Activated T-cell treated with anti-CD3 and anti-CD28 coated beads, Interleukin-2, amount 50 U/mL, for 4 hours (primary cell): ENCODE data around the gene AARSD1. TPM values are rescaled to one million over a fixed set of nuclear protein-coding genes. Genes with fewer than 3 reads are reported as not detected.
"Not testable (repeated sequence)": the region's sequence is repeated elsewhere in the genome, so short reads cannot be mapped to it uniquely, and the experiment has no call there.

ENCODE experiments used
- ATAC-seq, 2 donors: fragments of 200-7000 bp; cut with Tn5 transposase; one replicate each; pipeline ENCODE4 v1.10.0; 2021
- DNase-seq: peaks from one replicate; pipeline ENCODE4 v3.0.0-alpha.2; 2020
- H3K27me3 Mint-ChIP-seq: one replicate; pipeline ENCODE4 v1.8.0; 2021; ENCODE audit warnings: low read depth, mixed read lengths
- H3K36me3 Mint-ChIP-seq: one replicate; pipeline ENCODE4 v1.8.0; 2022; ENCODE audit warnings: mixed read lengths; ENCODE audit not compliant: insufficient read depth
- H3K4me1 Mint-ChIP-seq: one replicate; pipeline ENCODE4 v1.8.0; 2021; ENCODE audit warnings: low read depth, mixed read lengths
- H3K4me3 Mint-ChIP-seq: one replicate; pipeline ENCODE4 v1.8.0; 2021; ENCODE audit warnings: mild to moderate bottlenecking, moderate library complexity, mixed read lengths
- H3K9me3 Mint-ChIP-seq: one replicate; pipeline ENCODE4 v1.8.0; 2021; ENCODE audit warnings: mixed read lengths
- total RNA-seq, 3 donors: library from RNA; stranded (reverse); gene quantifications; one replicate each; pipeline ENCODE4 v1.2.1, GENCODE V29; 2021

Gene AARSD1
- total RNA-seq, 3 donors from 2014 or later: 130 to 159 (median 141) TPM

DNA sequence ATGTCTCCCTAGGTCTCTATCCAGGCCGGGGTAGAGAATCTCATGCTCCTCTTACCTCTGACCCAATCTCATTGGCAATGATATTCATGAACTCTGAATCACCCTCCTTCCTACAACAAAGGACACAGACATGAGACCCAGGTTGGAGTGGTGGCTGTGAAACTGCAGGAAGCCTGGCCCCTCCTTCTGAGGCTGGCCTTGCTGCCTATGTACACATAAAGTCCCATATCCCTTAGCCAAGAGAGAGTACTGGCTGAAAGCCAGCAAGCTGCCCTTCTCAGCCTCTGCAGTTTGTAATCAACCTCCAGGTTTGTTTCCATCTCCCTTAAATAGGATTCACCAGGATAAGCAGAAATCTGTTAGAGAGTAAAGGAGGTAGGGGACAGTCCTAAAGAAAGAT is 10.6 kb downstream of the AARSD1 start:
- DNase-seq: no peak
- no peak overlapping the region for H3K4me3 Mint-ChIP-seq
- no peaks in the 10 kb centered on the region for H3K27me3 Mint-ChIP-seq
- no peaks in the 10 kb centered on the region for H3K9me3 Mint-ChIP-seq
- peaks cover 1% of the 10 kb centered on the region for H3K4me1 Mint-ChIP-seq
- peaks cover 48% of the 10 kb centered on the region for H3K36me3 Mint-ChIP-seq
- no peak for ATAC-seq

DNA sequence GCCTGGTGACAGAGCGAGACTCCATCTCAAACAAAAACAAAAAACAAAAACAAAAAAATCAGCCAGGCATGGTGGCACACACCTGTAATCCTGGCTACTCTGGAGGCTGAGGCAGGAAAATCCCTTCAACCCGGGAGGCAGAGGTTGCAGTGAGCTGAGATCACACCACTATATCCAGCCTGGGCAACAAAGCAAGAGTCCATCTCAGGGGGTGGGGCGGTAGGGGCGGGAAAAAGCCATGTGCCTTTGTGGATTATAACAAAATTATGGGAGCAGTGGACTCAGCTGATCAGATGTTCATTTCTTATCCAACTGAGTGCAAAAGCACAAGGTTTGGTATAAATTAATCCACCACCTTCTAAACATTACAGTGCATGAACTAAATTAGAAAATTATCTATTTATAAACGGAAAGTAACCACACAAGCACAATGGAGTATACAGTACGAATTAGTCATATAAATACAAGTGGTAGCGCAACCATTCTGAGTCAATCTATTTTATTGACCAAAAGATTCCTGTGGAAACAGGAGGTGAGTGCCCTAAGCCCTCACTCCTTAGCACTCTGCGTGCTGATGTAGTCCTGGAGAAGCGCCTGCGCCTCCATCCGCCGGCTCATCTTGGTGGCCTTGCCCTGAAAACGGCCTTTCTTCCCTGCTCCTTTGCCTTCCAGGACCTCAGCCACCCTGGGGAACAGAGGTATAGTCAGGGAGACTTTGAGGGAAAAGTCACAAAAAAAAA is 14.0 kb downstream of the AARSD1 start:
- no peaks in the 10 kb centered on the region for H3K27me3 Mint-ChIP-seq
- no peaks in the 10 kb centered on the region for H3K9me3 Mint-ChIP-seq
- H3K4me1 Mint-ChIP-seq: no peaks in the 10 kb centered on the region
- no peak overlapping the region for H3K4me3 Mint-ChIP-seq
- peaks cover 38% of the 10 kb centered on the region for H3K36me3 Mint-ChIP-seq
- DNase-seq: no peak
- no peak for ATAC-seq

DNA sequence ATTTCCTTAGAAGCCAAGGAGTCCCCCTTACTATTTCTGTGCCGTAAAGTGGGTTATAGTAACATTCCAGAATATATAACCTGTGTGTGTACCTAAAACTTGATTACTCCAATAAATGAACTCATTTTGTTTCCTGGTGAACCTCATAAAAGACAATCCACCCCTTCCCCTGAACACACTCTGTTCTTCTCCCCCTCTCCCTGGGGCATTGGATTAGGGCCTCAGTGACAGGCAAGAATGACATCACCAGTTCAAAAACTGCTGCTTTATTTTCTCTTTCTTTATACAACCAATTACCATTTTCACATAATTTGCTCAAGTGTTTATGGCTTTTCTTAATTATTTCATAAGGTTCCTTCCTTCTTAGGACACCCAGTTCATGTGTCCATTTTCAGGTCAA is 17.4 kb downstream of the AARSD1 start:
- Mint-ChIP-seq H3K4me1 (no peaks in the 10 kb centered on the region), H3K36me3 (peaks cover 20% of the 10 kb centered on the region), H3K4me3 (no peak overlapping the region), H3K9me3 (no peaks in the 10 kb centered on the region), H3K27me3 (no peaks in the 10 kb centered on the region)
- no peak for ATAC-seq
- DNase-seq: no peak

DNA sequence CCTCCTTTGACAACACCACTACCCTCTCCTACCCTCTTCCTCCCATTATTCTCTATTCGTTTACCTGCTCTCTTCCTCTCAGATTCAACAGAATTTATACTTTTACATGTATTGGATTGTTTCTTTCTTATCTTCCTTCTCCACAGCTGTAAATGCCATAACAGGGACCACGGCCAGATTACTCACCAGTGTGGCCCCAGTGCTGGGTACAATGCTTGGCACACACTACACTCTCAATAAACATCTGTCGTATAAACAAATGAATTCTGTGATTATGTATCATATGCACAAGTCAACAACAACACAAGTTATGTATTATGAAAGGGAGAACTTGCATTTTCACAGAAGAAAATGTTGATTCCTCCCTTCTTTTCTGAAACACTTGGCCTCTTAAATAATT is 20.0 kb downstream of the AARSD1 start:
- Mint-ChIP-seq H3K9me3 (no peaks in the 10 kb centered on the region), H3K4me1 (no peaks in the 10 kb centered on the region), H3K36me3 (peaks cover 8% of the 10 kb centered on the region), H3K27me3 (peaks cover 4% of the 10 kb centered on the region), H3K4me3 (no peak overlapping the region)
- no peak for ATAC-seq
- DNase-seq: no peak

DNA sequence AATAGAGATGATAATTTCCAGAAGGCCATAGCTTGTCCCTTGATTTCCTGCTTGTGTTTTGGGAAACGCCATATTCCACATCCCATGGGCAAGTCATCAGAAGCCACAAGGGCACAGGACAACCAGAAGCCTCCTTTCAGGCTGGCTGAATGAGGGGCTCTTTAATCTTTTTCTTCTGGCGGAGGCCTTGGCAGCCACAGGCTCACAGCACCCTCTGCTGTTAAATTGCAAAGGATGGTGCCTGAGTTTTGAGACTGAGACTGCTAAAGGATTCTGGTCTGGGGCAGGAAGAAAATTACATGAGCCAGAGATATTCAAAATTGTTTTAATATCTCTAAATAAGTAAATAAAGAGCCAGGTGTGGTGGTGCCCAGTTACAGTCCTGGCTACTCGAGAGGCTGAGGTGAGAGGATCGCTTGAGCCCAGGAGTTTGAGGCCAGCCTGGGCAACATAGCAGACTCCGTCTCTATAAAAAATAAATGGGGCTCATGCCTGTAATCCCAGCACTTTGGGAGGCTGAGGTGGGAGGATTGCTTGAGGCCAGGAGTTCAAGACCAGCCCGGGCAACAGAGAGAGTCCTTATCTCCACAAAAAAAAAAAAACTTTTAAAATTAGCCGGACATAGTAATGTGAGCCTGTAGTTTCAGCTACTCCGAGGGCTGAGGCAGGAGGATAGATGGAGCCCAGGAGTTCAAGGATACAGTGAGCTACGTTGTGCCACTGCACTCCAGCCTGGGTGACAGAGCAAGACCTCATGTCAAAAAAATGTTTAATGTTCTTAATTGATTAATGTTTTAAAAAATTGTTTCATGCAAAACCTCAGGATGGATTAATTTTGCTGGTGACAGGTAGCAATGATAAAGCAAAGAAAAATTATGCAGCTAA is 26.3 kb downstream of the AARSD1 start:
- H3K36me3 Mint-ChIP-seq: no peaks in the 10 kb centered on the region
- no peak overlapping the region for H3K4me3 Mint-ChIP-seq
- no peaks in the 10 kb centered on the region for H3K9me3 Mint-ChIP-seq
- ATAC-seq (peak; percentile 65 to 67), DNase-seq (peak; percentile 17)
- H3K4me1 Mint-ChIP-seq: no peaks in the 10 kb centered on the region
- peaks cover 11% of the 10 kb centered on the region for H3K27me3 Mint-ChIP-seq

DNA sequence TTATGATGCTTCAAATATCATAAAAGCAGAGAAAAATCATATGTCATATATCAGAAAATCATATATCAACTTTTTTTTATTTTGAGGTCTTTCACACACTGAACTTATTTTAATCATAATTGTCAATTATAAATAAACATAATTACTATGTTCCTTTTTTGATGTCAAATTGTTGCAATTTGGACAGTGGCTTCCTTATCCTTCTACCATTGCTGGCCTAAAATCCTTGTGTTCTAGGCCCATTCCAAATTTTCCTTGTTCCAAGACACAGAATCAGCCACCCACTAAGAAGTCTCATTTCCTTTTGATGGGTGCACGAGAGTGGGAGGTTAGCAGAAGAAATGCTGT is 34.8 kb downstream of the AARSD1 start:
- Mint-ChIP-seq H3K4me3 (no peak overlapping the region), H3K4me1 (peaks cover 5% of the 10 kb centered on the region), H3K9me3 (no peaks in the 10 kb centered on the region), H3K36me3 (no peaks in the 10 kb centered on the region), H3K27me3 (peaks cover 10% of the 10 kb centered on the region)
- ATAC-seq (no peak), DNase-seq (no peak)

DNA sequence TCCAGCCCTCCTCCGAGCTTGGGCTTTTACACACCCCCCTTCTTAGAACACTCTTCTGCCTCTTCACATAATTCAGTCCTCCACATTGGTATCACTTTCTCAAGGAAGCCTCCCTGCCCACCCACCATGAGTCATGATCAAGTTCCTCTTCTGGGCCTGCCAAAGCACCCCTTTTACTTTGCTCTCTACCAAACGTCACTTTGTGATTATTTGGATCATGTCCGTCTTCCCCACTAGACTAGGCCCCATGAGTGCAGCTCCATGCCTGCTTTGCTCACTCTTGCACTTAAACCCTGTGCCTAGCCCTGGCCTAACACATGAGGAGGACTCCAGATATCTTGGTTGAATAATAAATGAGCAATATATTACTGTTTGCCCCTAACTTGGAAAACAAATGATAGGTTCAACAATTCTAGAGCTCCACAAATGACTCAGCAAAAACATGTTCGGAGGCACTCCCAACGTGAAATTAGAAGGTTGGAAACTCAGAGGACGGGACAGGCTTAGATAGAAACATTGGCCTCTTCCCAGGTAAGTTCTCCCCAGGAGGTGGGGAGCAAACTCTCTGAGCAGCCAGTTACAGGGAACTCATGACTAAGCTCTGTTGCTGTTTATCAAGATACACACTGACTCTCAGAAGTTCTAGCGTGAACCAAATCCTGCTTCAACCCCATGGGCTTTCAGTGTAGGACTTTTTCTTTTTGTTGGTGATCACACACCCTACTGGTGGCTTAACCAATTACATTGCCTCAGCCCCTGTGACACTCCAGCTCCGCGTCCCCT is 35.3 kb downstream of the AARSD1 start:
- ATAC-seq: peak; percentile 86 to 90
- H3K27me3 Mint-ChIP-seq: peaks cover 6% of the 10 kb centered on the region
- DNase-seq: no peak
- no peaks in the 10 kb centered on the region for H3K9me3 Mint-ChIP-seq
- no peak overlapping the region for H3K4me3 Mint-ChIP-seq
- no peaks in the 10 kb centered on the region for H3K36me3 Mint-ChIP-seq
- peaks cover 5% of the 10 kb centered on the region for H3K4me1 Mint-ChIP-seq

DNA sequence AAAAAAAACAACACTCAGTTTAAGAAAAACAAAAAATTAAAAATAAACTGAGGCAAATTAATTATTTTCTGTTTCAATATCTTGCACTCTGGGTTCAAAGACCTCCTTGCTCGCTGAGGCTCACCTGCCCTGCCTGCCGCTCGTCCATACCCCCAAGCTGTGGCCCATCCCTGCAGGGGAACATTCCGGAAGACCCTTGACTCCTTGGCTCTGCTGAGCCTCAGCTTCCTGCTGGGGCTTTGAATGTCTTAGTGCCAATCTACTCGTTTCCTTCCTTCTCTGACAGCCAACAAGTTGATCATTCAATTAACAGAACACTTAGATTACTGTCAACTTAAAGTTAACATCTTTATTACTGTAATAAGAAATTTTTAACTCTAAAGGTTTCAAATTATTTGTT is 39.4 kb downstream of the AARSD1 start:
- no peaks in the 10 kb centered on the region for H3K9me3 Mint-ChIP-seq
- H3K36me3 Mint-ChIP-seq: no peaks in the 10 kb centered on the region
- no peak overlapping the region for H3K4me3 Mint-ChIP-seq
- peaks cover 5% of the 10 kb centered on the region for H3K4me1 Mint-ChIP-seq
- peaks cover 4% of the 10 kb centered on the region for H3K27me3 Mint-ChIP-seq
- DNase-seq (no peak), ATAC-seq (no peak)

DNA sequence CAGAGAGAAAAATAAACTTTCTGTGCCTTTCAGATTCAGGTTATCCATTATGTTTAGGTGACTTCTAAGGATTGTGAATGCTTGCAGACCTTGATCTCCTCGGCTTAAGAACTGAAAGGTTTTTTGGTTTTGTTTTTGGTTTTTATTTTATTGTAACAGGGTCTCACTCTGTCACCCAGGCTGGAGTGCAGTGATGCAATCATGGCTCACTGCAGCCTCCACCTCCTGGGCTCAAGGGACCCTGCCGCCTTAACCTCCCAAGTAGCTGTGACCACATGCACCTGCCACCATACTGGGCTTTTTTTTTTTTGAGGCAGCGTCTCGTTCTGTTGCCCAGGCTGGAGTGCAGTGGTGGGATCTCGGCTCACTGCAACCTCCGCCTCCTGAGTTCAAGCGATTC is 40.8 kb downstream of the AARSD1 start:
- H3K4me3 Mint-ChIP-seq, H3K36me3 Mint-ChIP-seq, DNase-seq, H3K9me3 Mint-ChIP-seq, ATAC-seq, H3K4me1 Mint-ChIP-seq, H3K27me3 Mint-ChIP-seq: not testable (repeated sequence)

DNA sequence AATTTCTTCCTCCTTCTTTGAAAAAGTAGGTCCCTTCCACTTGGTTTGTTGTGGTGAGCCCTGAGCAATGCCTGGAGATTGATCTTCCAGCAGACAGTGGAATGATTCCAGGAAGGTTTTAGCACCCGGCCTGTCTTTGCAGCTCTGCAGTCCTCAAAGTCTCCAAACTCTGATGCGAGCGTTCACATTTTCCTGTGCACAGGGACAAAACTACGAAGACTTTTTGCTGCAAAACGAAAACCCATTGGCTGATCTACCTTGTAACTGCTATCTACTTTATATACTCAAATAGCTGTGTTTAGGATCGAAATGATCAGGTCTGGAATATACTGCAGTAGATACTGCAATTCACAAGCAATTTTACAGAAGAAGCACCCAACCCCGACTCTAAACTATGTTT is 42.0 kb downstream of the AARSD1 start:
- H3K4me1 Mint-ChIP-seq: no peaks in the 10 kb centered on the region
- ATAC-seq (no peak), DNase-seq (no peak)
- H3K36me3 Mint-ChIP-seq: no peaks in the 10 kb centered on the region
- H3K9me3 Mint-ChIP-seq: no peaks in the 10 kb centered on the region
- peaks cover 2% of the 10 kb centered on the region for H3K27me3 Mint-ChIP-seq
- H3K4me3 Mint-ChIP-seq: no peak overlapping the region

DNA sequence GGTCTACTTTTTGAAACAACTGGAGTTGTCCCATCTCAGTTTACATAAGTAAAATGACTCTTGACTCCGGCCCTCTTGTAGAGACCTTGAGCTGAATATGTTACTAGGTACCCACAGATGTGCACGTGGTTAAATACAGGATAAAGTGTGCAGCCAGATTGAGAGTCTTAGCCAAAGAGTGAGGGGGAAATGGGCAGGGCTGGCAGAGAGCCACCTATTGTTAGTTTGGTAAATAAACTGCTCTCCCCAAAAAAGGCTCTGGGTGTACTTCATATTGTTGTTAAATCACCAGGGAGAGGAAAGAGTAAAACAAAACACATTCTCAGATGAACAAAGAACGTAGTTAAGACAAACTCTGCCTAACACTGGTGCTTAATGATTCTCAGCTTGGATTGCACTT is 43.3 kb downstream of the AARSD1 start:
- ATAC-seq (no peak), DNase-seq (no peak)
- Mint-ChIP-seq H3K4me3 (no peak overlapping the region), H3K9me3 (no peaks in the 10 kb centered on the region), H3K4me1 (no peaks in the 10 kb centered on the region), H3K27me3 (peaks cover 2% of the 10 kb centered on the region), H3K36me3 (no peaks in the 10 kb centered on the region)

DNA sequence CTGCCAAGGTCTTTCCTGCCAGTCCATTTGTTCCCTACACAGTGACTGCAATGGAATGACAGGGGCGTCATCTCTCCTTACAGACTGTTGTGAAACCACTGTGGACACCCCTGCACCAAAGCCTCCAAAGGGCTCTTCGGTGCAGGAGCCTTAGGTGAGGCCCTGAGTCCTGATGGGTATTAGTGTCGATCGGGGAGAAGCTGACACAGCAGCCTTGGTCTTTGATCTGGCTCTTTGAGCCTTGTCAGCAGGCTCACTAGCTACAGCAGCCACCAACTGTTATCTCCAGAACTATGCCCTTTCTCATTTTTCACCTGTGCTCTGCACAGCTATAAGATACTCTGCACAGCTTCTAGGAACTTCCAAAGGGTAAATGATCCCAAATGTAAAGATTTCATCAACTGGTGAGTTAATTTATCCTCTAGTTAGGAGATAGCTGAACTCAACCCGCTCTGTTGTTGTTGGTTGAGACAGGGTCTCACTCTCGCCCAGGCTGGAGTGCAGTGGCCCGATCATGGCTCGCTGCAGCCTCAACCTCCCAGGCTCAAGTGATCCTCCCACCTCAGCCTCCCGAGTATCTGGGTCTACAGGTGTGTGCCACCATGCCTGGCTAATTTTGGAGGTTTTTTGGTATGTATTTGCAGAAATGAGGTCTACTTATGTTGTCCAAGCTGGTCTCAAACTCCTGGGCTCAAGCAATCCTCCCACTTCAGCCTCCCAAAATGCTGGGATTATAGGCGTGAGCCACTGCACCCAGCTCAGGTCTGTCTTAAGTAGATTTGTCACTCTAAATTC is 44.0 kb downstream of the AARSD1 start:
- no peaks in the 10 kb centered on the region for H3K4me1 Mint-ChIP-seq
- H3K9me3 Mint-ChIP-seq: no peaks in the 10 kb centered on the region
- H3K36me3 Mint-ChIP-seq: no peaks in the 10 kb centered on the region
- H3K27me3 Mint-ChIP-seq: peaks cover 2% of the 10 kb centered on the region
- DNase-seq: no peak
- no peak for ATAC-seq
- H3K4me3 Mint-ChIP-seq: no peak overlapping the region

DNA sequence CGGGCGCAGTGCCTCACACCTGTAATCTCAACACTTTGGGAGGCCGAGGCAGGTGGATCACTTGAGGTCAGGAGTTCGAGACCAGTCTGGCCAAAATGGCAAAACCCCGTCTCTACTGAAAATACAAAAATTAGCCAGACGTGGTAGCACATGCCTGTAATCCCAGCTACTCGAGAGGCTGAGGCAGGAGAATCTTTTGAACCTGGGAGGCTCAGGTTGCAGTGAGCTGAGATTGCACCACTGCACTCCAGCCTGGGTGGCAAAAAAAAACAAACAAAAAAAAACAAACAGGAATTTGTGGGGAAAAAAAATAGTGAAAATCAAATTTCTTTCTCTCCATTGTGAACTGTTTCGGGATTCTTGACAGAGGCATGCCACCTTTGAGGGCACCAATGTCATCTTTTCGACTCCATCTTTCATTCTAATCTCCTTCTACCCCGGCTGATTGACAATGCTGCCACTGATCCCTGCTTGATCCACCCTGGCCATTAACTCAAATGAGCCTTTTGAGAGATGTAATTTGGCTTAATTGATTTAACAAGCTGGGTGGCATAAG is 44.7 kb downstream of the AARSD1 start:
- H3K4me3 Mint-ChIP-seq, H3K27me3 Mint-ChIP-seq, H3K36me3 Mint-ChIP-seq, H3K4me1 Mint-ChIP-seq, ATAC-seq, H3K9me3 Mint-ChIP-seq, DNase-seq: not testable (repeated sequence)
